Measurements from ENCODE around the gene TSPAN5.

- TF ChIP-seq CTCF (conservative IDR thresholded peaks at IDR 0.05) (no peak), ZFX (IDR thresholded peaks at IDR 0.05) (no peak)
Observed at GRCh38 chr4:98599617-98600205, 58.7 kb downstream of the TSPAN5 start.
